Heart left ventricle (tissue), 13 donors: ENCODE data around the gene DNAH17.

Source experiments
- CTCF ChIP-seq, 12 donors: fragments of 200-600 bp; sonication (generic) in 4 of 12; IDR thresholded peaks; one replicate each; pipeline versions ENCODE4 v1.5.0 to v1.8.0; 2018 to 2022; ENCODE audit warnings: antibody characterized with exemption in 12 of 12, mild to moderate bottlenecking in 5 of 12
- POLR2A ChIP-seq, 2 donors: fragments of 450-650 bp; IDR thresholded peaks; one replicate each; pipeline ENCODE4 v1.6.1; 2017; ENCODE audit warnings: antibody characterized with exemption in 2 of 2, mild to moderate bottlenecking in 2 of 2, moderate library complexity in 2 of 2
- donor health status: ischemic (EF 13 %, LVEDD 7.1; RV severe dilation, severe dysfunction).
- donor health status: DM: no; HTN: yes; CAD: no.
- donor health status: DM: no; HTN: no; CAD: no.
- donor health status: ischemic (EF 25% LVEDD 6.9; RV normal size, moderate dysfunction).
- donor health status: ischemic (EF 25% LVEDD 5.7; RV mildly dilated, moderate dysfunction).
- donor health status: ischemic (EF 35%, LVEDD 5.7; RV mildly dilated, moderate dysfunction).
- donor health status: nonischemic (EF 11% LVEDD 7.7; RV severe dilation, severe dysfunction).
- donor health status: DM: yes; HTN: yes; CAD: no.
- donor health status: PGD.
- donor health status: ischemic (EF 29% LVEDD 5.4; RV normal size, mild dysfunction).
- donor health status: nonischemic (EF 23%, LVEDD 6.1; RV moderate dilation, normal function).

- no peak for TF ChIP-seq CTCF (IDR thresholded peaks at IDR 0.05)
- TF ChIP-seq POLR2A (IDR thresholded peaks at IDR 0.05) = no peak
Measured at GRCh38 chr17:78532922-78533640, 44.1 kb downstream of the DNAH17 start.
